Ishikawa (cell line): ENCODE results near the gene ZNF296.

Experiments
- CEBPB ChIP-seq: IDR thresholded peaks from 2 replicates; pipeline ENCODE4 v1.6.1; 2012
- CREB1 ChIP-seq: IDR thresholded peaks from 2 replicates; pipeline ENCODE4 v1.6.1; 2012; ENCODE audit warnings: low read depth
- EGR1 ChIP-seq: IDR thresholded peaks from 2 replicates; pipeline ENCODE4 v1.6.1; 2012
- EP300 ChIP-seq: IDR thresholded peaks from 2 replicates; pipeline ENCODE4 v1.6.1; 2012; ENCODE audit warnings: borderline replicate concordance
- FOXM1 ChIP-seq: IDR thresholded peaks from 2 replicates; pipeline ENCODE4 v1.6.1; 2012; ENCODE audit warnings: low read depth, borderline replicate concordance
- MAX ChIP-seq: IDR thresholded peaks from 2 replicates; pipeline ENCODE4 v1.6.1; 2012
- NFIC ChIP-seq: IDR thresholded peaks from 2 replicates; pipeline ENCODE4 v1.6.1; 2012
- RAD21 ChIP-seq: IDR thresholded peaks from 2 replicates; pipeline ENCODE4 v1.6.1; 2012; ENCODE audit warnings: low read depth
- TAF1 ChIP-seq: IDR thresholded peaks from 2 replicates; pipeline ENCODE4 v1.6.1; 2012; ENCODE audit warnings: low read depth, mild to moderate bottlenecking
- TCF12 ChIP-seq: IDR thresholded peaks from 2 replicates; pipeline ENCODE4 v1.6.1; 2012; ENCODE audit warnings: low read depth
- TEAD4 ChIP-seq: IDR thresholded peaks from 2 replicates; pipeline ENCODE4 v1.6.1; 2012
- USF1 ChIP-seq: IDR thresholded peaks from 2 replicates; pipeline ENCODE4 v1.6.1; 2012
- YY1 ChIP-seq: IDR thresholded peaks from 2 replicates; pipeline ENCODE4 v1.6.1; 2012; ENCODE audit warnings: low read depth
- ZBTB7A ChIP-seq: IDR thresholded peaks from 2 replicates; pipeline ENCODE4 v1.6.1; 2012; ENCODE audit warnings: low read depth
- TF ChIP-seq, protein P1 (sequence below): IDR thresholded peaks from 2 replicates; pipeline ENCODE4 v1.6.1; 2012; ENCODE audit warnings: low read depth, mild to moderate bottlenecking

ZNF296 gene

DNA sequence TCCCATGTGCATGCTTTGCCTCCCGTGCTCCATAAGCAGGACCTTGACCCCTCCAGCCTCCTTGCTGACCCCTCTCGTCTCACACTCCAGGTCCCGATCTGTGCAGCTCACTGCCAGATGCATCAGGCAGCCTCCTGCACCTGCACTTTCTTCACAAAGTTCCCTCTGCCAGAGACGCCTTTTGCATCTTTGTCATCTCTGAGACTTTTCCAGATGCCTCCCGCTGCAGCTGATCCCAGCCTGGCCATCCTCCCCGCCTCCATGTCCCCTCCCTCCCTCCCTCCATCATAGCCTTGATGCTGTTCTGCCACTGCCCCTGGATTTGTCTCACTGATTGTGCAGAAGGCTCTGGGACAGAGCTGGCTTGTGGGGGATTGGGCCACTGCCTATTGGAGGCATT, 46.6 kb upstream of the ZNF296 start:
- TF ChIP-seq TEAD4 = no peak

- TF ChIP-seq NFIC = no peak
- TF ChIP-seq YY1 = no peak
Observed at GRCh38 chr19:45121827-45122345, 45.6 kb upstream of the ZNF296 start.

- no peak for TF ChIP-seq YY1
- TF ChIP-seq, protein P1, sequence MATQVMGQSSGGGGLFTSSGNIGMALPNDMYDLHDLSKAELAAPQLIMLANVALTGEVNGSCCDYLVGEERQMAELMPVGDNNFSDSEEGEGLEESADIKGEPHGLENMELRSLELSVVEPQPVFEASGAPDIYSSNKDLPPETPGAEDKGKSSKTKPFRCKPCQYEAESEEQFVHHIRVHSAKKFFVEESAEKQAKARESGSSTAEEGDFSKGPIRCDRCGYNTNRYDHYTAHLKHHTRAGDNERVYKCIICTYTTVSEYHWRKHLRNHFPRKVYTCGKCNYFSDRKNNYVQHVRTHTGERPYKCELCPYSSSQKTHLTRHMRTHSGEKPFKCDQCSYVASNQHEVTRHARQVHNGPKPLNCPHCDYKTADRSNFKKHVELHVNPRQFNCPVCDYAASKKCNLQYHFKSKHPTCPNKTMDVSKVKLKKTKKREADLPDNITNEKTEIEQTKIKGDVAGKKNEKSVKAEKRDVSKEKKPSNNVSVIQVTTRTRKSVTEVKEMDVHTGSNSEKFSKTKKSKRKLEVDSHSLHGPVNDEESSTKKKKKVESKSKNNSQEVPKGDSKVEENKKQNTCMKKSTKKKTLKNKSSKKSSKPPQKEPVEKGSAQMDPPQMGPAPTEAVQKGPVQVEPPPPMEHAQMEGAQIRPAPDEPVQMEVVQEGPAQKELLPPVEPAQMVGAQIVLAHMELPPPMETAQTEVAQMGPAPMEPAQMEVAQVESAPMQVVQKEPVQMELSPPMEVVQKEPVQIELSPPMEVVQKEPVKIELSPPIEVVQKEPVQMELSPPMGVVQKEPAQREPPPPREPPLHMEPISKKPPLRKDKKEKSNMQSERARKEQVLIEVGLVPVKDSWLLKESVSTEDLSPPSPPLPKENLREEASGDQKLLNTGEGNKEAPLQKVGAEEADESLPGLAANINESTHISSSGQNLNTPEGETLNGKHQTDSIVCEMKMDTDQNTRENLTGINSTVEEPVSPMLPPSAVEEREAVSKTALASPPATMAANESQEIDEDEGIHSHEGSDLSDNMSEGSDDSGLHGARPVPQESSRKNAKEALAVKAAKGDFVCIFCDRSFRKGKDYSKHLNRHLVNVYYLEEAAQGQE = no peak
- TF ChIP-seq ZBTB7A = no peak
- no peak for TF ChIP-seq EP300
- TF ChIP-seq TAF1 = no peak
- TF ChIP-seq TEAD4 = no peak
- TF ChIP-seq EGR1 = no peak
- no peak for TF ChIP-seq TCF12
- TF ChIP-seq USF1 = no peak
- no peak for TF ChIP-seq NFIC
- no peak for TF ChIP-seq CEBPB
- TF ChIP-seq RAD21 = no peak
- no peak for TF ChIP-seq FOXM1
- no peak for TF ChIP-seq MAX
- TF ChIP-seq CREB1 = no peak
Observed at GRCh38 chr19:45119582-45119981, 43.3 kb upstream of the ZNF296 start.

DNA sequence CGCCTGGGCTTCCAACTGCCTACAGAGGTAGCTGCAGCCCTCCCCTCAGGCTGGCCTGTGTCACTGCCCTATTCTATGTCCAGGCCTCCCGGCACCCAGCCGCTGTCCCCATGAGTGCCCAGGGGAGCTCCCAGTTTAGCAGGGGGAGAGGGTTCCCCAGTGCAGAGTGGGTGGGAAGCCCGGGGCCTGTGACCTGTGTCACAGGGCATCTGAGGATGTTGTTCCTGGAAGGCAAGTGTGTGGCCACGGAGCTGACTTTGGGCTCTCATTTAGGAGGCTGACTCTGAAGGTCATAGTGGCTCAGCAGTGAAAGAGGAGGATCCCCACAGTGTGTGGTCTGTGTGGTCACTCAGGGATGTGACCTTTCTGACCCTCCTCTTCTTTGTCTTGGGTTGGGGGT, 41.8 kb upstream of the ZNF296 start:
- TF ChIP-seq NFIC (no peak), TAF1 (no peak), MAX (no peak), ZBTB7A (no peak), CEBPB (no peak), TCF12 (no peak), FOXM1 (no peak), EGR1 (no peak), EP300 (no peak), CREB1 (no peak), YY1 (no peak), TEAD4 (no peak), USF1 (no peak), RAD21 (no peak)
- TF ChIP-seq, protein P1 = no peak

DNA sequence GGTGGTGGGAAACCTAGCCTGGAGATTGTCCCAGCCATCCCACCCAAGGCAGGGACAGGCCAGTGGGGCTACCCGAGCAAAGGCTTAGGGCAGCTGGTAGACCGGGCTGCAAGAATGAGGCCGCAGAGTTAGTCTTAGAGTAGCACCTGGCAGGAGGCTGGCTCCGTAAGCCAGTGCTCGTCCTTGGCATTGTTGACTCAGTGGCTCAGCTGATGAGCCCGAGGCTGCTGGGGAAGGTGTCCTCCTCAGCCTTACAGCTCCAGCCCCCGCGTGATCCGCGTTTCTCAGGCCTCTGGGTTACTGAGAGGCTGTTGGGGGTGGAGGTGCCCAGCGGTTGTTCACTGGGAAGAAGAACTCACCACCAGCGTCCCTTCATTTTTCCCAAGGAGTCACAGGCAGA, 41.4 kb upstream of the ZNF296 start:
- TF ChIP-seq TEAD4 (no peak), EP300 (no peak), TAF1 (no peak), FOXM1 (no peak), MAX (no peak), CEBPB (no peak), YY1 (no peak), ZBTB7A (no peak), CREB1 (no peak), RAD21 (no peak), USF1 (no peak), EGR1 (no peak), TCF12 (no peak), NFIC (no peak)
- TF ChIP-seq, protein P1 = no peak
